Measurements from ENCODE around the gene HYDIN. TPM values are rescaled to one million over a fixed set of nuclear protein-coding genes. Genes with fewer than 3 reads are reported as not detected.

Gene HYDIN
- total RNA-seq, 1 experiment from 2014 or later: 0.26 TPM

GRCh38 chr16:71242601-71243000 lies 12.1 kb upstream of the HYDIN start:
- Histone ChIP-seq H3K27me3 (no peaks in the 10 kb centered on the region), H3K9me3 (no peaks in the 10 kb centered on the region), H3K36me3 (no peaks in the 10 kb centered on the region), H3K4me3 (no peak overlapping the region)
- no peak for DNase-seq

GRCh38 chr16:71242036-71242435 lies 11.5 kb upstream of the HYDIN start:
- no peak for DNase-seq
- H3K4me3 ChIP-seq: no peak overlapping the region
- no peaks in the 10 kb centered on the region for H3K9me3 ChIP-seq
- no peaks in the 10 kb centered on the region for H3K27me3 ChIP-seq
- H3K36me3 ChIP-seq: no peaks in the 10 kb centered on the region

- Histone ChIP-seq H3K27me3 (no peaks in the 10 kb centered on the region), H3K4me3 (no peak overlapping the region), H3K9me3 (no peaks in the 10 kb centered on the region), H3K36me3 (no peaks in the 10 kb centered on the region)
- no peak for DNase-seq
Observed at GRCh38 chr16:71229344-71229743, 1.2 kb downstream of the HYDIN start.

GRCh38 chr16:71226229-71227141 lies 4.0 kb downstream of the HYDIN start:
- no peaks in the 10 kb centered on the region for H3K36me3 ChIP-seq
- no peaks in the 10 kb centered on the region for H3K9me3 ChIP-seq
- no peaks in the 10 kb centered on the region for H3K27me3 ChIP-seq
- H3K4me3 ChIP-seq: no peak overlapping the region
- no peak for DNase-seq

DNA sequence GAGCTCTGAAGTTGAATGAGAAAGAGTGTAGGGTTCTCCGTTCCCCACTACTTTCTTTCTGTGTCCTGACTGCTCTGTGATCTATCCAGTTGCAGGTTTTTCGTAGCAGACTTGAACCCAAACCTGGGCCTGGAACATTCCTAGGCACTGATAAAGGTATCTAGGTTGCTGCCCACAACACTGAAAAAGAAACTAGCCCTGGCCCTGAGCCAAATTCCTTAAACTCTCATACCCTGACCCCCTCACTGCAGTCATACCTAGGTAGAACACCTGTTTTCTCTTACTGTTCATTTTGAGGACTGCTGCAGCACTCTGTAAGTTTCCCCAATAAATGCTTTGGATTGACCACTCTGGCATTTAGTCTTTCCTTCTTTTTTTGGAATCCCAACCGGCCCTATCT lies 5.4 kb downstream of the HYDIN start:
- Histone ChIP-seq H3K4me3 (no peak overlapping the region), H3K27me3 (no peaks in the 10 kb centered on the region), H3K36me3 (no peaks in the 10 kb centered on the region), H3K9me3 (no peaks in the 10 kb centered on the region)
- no peak for DNase-seq

DNA sequence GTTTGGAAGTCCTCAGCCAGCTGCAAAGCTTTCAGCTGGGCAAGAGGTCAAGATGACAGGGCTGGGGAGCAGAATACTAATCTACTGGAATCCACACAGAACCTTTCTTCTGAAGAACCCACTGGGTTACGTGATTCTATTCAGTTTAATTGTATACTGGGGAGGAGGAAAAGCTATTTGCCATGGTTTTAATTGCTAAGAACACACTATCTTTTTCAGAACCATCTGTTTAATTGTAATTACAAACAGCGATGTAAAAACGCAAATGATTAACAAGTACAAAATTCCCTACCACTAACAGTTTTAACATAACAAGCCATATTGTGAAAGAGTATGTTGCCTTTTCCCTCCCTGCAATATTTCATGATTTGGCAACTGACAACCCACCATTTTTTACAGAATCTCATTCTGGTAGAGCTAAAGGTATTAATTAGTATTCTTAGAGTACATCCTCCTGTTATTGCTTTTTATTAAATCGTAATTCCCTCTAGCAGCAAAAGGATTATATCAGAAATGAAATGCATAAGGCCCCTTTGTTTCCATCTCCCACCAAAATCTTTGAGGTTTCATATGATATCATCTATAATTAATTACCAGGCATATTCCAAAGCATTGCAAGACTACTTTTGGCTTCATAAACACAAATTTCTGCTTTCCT lies 12.1 kb downstream of the HYDIN start:
- DNase-seq: no peak
- Histone ChIP-seq H3K36me3 (no peaks in the 10 kb centered on the region), H3K4me3 (no peak overlapping the region), H3K27me3 (no peaks in the 10 kb centered on the region), H3K9me3 (no peaks in the 10 kb centered on the region)

- DNase-seq: no peak
- no peaks in the 10 kb centered on the region for H3K36me3 ChIP-seq
- H3K9me3 ChIP-seq: no peaks in the 10 kb centered on the region
- H3K4me3 ChIP-seq: no peak overlapping the region
- H3K27me3 ChIP-seq: no peaks in the 10 kb centered on the region
Observed at GRCh38 chr16:71217506-71217905, 13.0 kb downstream of the HYDIN start.

- Histone ChIP-seq H3K9me3 (no peaks in the 10 kb centered on the region), H3K36me3 (no peaks in the 10 kb centered on the region), H3K4me3 (no peak overlapping the region), H3K27me3 (no peaks in the 10 kb centered on the region)
- DNase-seq: no peak
Observed at GRCh38 chr16:71216714-71217113, 13.8 kb downstream of the HYDIN start.

DNA sequence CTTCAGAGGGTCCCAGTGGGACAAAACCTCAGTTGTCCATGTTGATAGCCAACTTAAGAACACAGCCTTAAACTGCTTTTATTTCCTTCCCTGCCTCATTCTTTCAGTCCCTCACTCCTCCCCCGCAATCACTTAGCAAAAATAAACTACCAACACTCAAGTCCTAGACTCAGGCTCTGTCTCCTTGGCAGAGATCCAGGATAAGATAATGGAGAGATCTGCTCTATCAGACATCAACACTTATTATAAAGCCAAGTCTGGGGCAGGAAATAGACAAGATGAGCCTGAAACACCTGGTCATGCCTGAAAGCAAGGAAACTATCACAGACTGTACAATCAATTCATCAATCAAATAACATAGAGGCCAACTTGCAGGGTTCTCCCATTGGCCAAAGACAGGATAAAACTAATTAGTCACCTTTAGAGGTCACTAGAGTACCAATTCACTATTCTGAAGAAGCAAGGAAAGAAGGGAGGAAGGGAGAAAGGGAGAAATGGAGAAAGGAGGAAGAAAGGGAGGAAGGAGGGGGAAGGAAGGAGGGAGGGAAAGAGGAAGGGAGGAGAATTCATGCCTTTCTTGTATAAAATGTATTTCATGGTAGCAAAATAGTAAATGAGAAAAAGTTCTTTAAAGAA lies 15.7 kb downstream of the HYDIN start:
- H3K27me3 ChIP-seq: no peaks in the 10 kb centered on the region
- H3K4me3 ChIP-seq: no peak overlapping the region
- H3K9me3 ChIP-seq: no peaks in the 10 kb centered on the region
- H3K36me3 ChIP-seq: no peaks in the 10 kb centered on the region
- DNase-seq: no peak

- no peaks in the 10 kb centered on the region for H3K9me3 ChIP-seq
- no peak for DNase-seq
- H3K36me3 ChIP-seq: no peaks in the 10 kb centered on the region
- no peaks in the 10 kb centered on the region for H3K27me3 ChIP-seq
- H3K4me3 ChIP-seq: no peak overlapping the region
Observed at GRCh38 chr16:71205482-71206131, 24.9 kb downstream of the HYDIN start.

- Histone ChIP-seq H3K9me3 (no peaks in the 10 kb centered on the region), H3K36me3 (no peaks in the 10 kb centered on the region), H3K4me3 (no peak overlapping the region), H3K27me3 (no peaks in the 10 kb centered on the region)
- no peak for DNase-seq
Observed at GRCh38 chr16:71203631-71204030, 26.9 kb downstream of the HYDIN start.

- H3K36me3 ChIP-seq: no peaks in the 10 kb centered on the region
- no peaks in the 10 kb centered on the region for H3K27me3 ChIP-seq
- DNase-seq: no peak
- no peaks in the 10 kb centered on the region for H3K9me3 ChIP-seq
- H3K4me3 ChIP-seq: no peak overlapping the region
Observed at GRCh38 chr16:71201556-71201955, 29.0 kb downstream of the HYDIN start.

- Histone ChIP-seq H3K36me3 (no peaks in the 10 kb centered on the region), H3K4me3 (no peak overlapping the region), H3K9me3 (no peaks in the 10 kb centered on the region), H3K27me3 (no peaks in the 10 kb centered on the region)
- no peak for DNase-seq
Observed at GRCh38 chr16:71201054-71201453, 29.5 kb downstream of the HYDIN start.

DNA sequence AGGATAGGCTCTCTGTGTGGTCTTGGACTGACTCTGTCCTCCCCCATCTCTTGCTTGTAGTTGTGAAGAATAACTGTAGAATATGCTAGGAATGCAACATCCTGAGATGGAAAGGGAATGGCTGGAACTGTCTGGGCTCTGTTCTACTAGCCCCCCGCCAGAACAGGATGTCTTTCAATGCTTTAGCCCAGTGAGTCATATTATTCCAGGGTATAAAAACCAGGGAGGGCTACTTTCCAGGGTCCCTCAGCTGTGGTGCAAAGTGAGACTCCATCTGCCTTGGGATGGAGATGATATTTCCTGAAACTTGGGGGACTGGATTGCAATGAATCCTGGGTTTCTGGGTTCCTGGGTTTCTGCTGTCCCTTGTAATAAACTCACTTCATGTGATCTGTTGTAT lies 32.1 kb downstream of the HYDIN start:
- no peaks in the 10 kb centered on the region for H3K36me3 ChIP-seq
- no peaks in the 10 kb centered on the region for H3K27me3 ChIP-seq
- no peak for DNase-seq
- H3K4me3 ChIP-seq: no peak overlapping the region
- H3K9me3 ChIP-seq: no peaks in the 10 kb centered on the region

DNA sequence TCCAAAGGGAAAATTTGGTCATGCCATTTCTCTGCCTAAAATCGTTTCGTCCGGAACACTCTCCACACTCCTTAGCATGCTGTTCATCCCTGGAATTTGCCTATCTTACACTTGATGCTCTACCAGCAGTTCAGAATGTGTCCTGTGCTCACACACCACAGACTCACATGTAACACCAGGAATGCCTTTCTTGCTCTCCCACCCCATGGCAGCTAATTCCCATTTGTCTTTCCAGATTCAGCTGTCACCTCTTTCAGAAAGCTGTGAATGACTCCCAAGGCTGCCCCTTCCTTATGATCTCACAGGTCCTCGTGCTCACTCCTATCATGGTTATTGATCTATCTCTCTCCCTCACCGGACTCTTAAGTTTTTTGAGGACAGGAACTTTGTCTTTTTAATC lies 38.1 kb downstream of the HYDIN start:
- Histone ChIP-seq H3K36me3 (no peaks in the 10 kb centered on the region), H3K4me3 (no peak overlapping the region), H3K9me3 (no peaks in the 10 kb centered on the region), H3K27me3 (no peaks in the 10 kb centered on the region)
- DNase-seq: no peak

DNA sequence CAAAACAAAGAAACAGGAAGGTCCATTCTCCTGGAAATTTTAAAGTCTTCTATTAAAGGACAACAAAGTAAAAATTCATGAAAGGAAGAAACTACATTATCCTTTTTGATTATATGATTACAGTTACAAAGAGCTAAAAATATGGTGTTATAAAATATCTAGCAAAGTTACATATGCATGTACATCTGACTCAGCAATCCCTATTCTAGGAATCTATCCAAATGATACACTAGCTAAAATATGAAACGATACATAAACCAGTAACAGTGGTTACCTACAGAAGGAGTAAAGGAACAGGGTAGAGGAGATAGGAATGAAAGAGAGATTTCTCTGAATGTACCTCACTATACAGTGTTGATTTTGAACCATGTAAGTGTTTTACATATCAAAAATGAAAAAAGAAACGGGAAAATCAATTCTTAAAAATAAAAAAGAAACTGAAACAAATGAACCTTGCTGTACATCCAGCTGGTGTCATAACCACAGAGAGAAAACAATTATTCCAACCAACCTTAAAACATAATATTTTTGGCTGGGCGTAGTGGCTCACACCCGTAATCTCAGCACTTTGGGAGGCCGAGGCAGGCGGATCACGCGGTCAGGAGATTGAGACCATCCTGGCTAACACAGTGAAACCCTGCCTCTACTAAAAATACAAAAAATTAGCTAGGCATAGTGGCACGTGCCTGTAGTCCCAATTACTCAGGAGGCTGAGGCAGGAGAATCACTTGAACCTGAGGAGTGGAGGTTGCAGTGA lies 41.4 kb downstream of the HYDIN start:
- no peak overlapping the region for H3K4me3 ChIP-seq
- no peaks in the 10 kb centered on the region for H3K9me3 ChIP-seq
- no peak for DNase-seq
- H3K27me3 ChIP-seq: no peaks in the 10 kb centered on the region
- no peaks in the 10 kb centered on the region for H3K36me3 ChIP-seq

Data from MG63 (cell line).